Neural progenitor cell (in vitro differentiated cells): ENCODE data around the gene DNAAF2.

ENCODE experiments used
- CTCF ChIP-seq: fragments of 200-600 bp; sonication (generic); IDR thresholded peaks from 2 replicates; pipeline ENCODE4 v1.5.1; 2017; ENCODE audit warnings: antibody characterized with exemption, mild to moderate bottlenecking
- EZH2 ChIP-seq: fragments of 200-600 bp; sonication (generic); IDR thresholded peaks from 2 replicates; pipeline ENCODE4 v1.6.1; 2017; ENCODE audit warnings: antibody characterized with exemption, mild to moderate bottlenecking, moderate library complexity
- EZH2phosphoT487 ChIP-seq: fragments of 200-600 bp; sonication (generic); IDR thresholded peaks from 2 replicates; pipeline ENCODE4 v1.6.1; 2017; ENCODE audit warnings: antibody characterized with exemption

GRCh38 chr14:49589387-49589786, 45.7 kb downstream of the DNAAF2 start:
- no peak for TF ChIP-seq CTCF
- no peak for TF ChIP-seq EZH2
- TF ChIP-seq EZH2phosphoT487 = no peak
